ENCODE results near the gene MYO1E.

DNA sequence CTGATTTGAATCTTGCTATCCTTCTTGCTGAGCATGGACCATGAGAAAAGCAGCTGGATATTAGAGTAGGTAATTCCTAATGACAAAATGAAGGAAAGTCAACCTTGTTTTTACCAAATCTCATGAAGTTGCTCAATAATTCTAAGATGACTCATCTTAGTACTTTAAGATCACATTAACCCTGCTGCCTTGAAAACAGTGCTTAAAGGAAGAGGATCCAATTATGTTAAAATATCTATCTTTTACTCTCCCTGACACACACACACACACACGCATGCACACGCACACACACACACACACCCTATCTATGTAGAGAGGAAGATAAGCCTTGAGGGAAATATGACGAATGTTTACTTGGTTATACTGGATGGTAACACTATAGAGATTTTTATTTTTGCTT lies 16.0 kb upstream of the MYO1E start:
- TF ChIP-seq, protein P1, sequence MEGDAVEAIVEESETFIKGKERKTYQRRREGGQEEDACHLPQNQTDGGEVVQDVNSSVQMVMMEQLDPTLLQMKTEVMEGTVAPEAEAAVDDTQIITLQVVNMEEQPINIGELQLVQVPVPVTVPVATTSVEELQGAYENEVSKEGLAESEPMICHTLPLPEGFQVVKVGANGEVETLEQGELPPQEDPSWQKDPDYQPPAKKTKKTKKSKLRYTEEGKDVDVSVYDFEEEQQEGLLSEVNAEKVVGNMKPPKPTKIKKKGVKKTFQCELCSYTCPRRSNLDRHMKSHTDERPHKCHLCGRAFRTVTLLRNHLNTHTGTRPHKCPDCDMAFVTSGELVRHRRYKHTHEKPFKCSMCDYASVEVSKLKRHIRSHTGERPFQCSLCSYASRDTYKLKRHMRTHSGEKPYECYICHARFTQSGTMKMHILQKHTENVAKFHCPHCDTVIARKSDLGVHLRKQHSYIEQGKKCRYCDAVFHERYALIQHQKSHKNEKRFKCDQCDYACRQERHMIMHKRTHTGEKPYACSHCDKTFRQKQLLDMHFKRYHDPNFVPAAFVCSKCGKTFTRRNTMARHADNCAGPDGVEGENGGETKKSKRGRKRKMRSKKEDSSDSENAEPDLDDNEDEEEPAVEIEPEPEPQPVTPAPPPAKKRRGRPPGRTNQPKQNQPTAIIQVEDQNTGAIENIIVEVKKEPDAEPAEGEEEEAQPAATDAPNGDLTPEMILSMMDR (IDR thresholded peaks at IDR 0.05): no peak
- TF ChIP-seq POLR2A (IDR thresholded peaks at IDR 0.05): no peak

All from uterus (tissue), 2 donors.